Liver (tissue), 9 donors: ENCODE data around the gene PTPN4. TPM values are rescaled to one million over a fixed set of nuclear protein-coding genes. Genes with fewer than 3 reads are reported as not detected.

Source experiments
- DNase-seq: peaks from one replicate; pipeline ENCODE4 v3.0.0-alpha.2; 2017; ENCODE audit warnings: low spot score
- H3K27ac ChIP-seq, 2 donors: one replicate each; pipeline ENCODE4 v1.7.0; 2013; ENCODE audit warnings: inconsistent platforms in 2 of 2, low read length in 2 of 2, control low read depth in 1 of 2, low read depth in 1 of 2, mild to moderate bottlenecking in 1 of 2
- H3K27me3 ChIP-seq, 4 donors: one replicate each; pipeline versions ENCODE4 v1.6.1 to v1.7.0; 2013; ENCODE audit warnings: low read length in 3 of 4, inconsistent platforms in 1 of 4, mild to moderate bottlenecking in 1 of 4, moderate library complexity in 1 of 4; ENCODE audit not compliant: control insufficient read depth in 4 of 4, insufficient read depth in 4 of 4
- H3K36me3 ChIP-seq, 4 donors: one replicate each; pipeline versions ENCODE4 v1.6.1 to v1.7.0; 2013; ENCODE audit warnings: low read length in 3 of 4, mild to moderate bottlenecking in 3 of 4, low read depth in 1 of 4, moderate library complexity in 1 of 4; ENCODE audit not compliant: control insufficient read depth in 4 of 4, insufficient read depth in 3 of 4
- H3K4me1 ChIP-seq, 4 donors: one replicate each; pipeline versions ENCODE4 v1.6.1 to v1.7.0; 2013; ENCODE audit warnings: low read length in 3 of 4, mild to moderate bottlenecking in 3 of 4, moderate library complexity in 1 of 4; ENCODE audit not compliant: control insufficient read depth in 4 of 4, insufficient read depth in 4 of 4
- H3K4me3 ChIP-seq, 3 donors: one replicate each; pipeline versions ENCODE4 v1.6.1 to v1.7.0; 2013; ENCODE audit warnings: low read length in 3 of 3, control low read depth in 1 of 3, low read depth in 1 of 3, mild to moderate bottlenecking in 1 of 3
- H3K9ac ChIP-seq, 2 donors: one replicate each; pipeline ENCODE4 v1.7.0; 2013; ENCODE audit warnings: low read length in 2 of 2, mild to moderate bottlenecking in 2 of 2, moderate library complexity in 2 of 2, control low read depth in 1 of 2, low read depth in 1 of 2
- H3K9me3 ChIP-seq, 4 donors: one replicate each; pipeline versions ENCODE4 v1.6.1 to v1.7.0; 2013; ENCODE audit warnings: low read length in 3 of 4; ENCODE audit not compliant: control insufficient read depth in 4 of 4
- ATF3 ChIP-seq: IDR thresholded peaks from 2 replicates; pipeline ENCODE4 v1.6.1; 2016; ENCODE audit warnings: antibody characterized with exemption
- CTCF ChIP-seq: fragments of 150-350 bp; IDR thresholded peaks from 2 replicates; pipeline ENCODE4 v1.5.1; 2017; ENCODE audit warnings: improper control_type of control experiment, low read depth, low read length; ENCODE audit not compliant: missing input control
- EGR1 ChIP-seq, 2 donors: IDR thresholded peaks; 2 replicates each; pipeline ENCODE4 v1.6.1; 2016 to 2018; ENCODE audit warnings: antibody characterized with exemption in 2 of 2, low read depth in 2 of 2
- FOXA1 ChIP-seq: IDR thresholded peaks from 2 replicates; pipeline ENCODE4 v1.6.1; 2016; ENCODE audit warnings: antibody characterized with exemption
- FOXA2 ChIP-seq: IDR thresholded peaks from 2 replicates; pipeline ENCODE4 v1.6.1; 2016; ENCODE audit warnings: antibody characterized with exemption
- GABPA ChIP-seq, 2 donors: IDR thresholded peaks in 1 of 2; conservative IDR thresholded peaks in 1 of 2; 2 replicates each; pipeline ENCODE4 v1.6.1; 2016; ENCODE audit warnings: antibody characterized with exemption in 2 of 2, mild to moderate bottlenecking in 1 of 2, moderate library complexity in 1 of 2
- HNF4A ChIP-seq, 2 donors: conservative IDR thresholded peaks; 2 replicates each; pipeline ENCODE4 v1.6.1; 2016; ENCODE audit warnings: antibody characterized with exemption in 2 of 2, mild to moderate bottlenecking in 2 of 2
- HNF4G ChIP-seq: IDR thresholded peaks from 2 replicates; pipeline ENCODE4 v1.6.1; 2016; ENCODE audit warnings: antibody characterized with exemption
- JUND ChIP-seq, 2 donors: IDR thresholded peaks; 2 replicates each; pipeline ENCODE4 v1.6.1; 2016; ENCODE audit warnings: antibody characterized with exemption in 2 of 2
- MAX ChIP-seq: IDR thresholded peaks from 2 replicates; pipeline ENCODE4 v1.6.1; 2016; ENCODE audit warnings: antibody characterized with exemption
- NR2F2 ChIP-seq: IDR thresholded peaks from 2 replicates; pipeline ENCODE4 v1.6.1; 2016; ENCODE audit warnings: antibody characterized with exemption
- RAD21 ChIP-seq, 2 donors: IDR thresholded peaks; 2 replicates each; pipeline ENCODE4 v1.6.1; 2016; ENCODE audit warnings: antibody characterized with exemption in 2 of 2, mild to moderate bottlenecking in 2 of 2
- REST ChIP-seq: IDR thresholded peaks from 2 replicates; pipeline ENCODE4 v1.6.1; 2016; ENCODE audit warnings: antibody characterized with exemption, mild to moderate bottlenecking
- RXRA ChIP-seq, 2 donors: IDR thresholded peaks; 2 replicates each; pipeline ENCODE4 v1.6.1; 2017 to 2018; ENCODE audit warnings: antibody characterized with exemption in 2 of 2, mild to moderate bottlenecking in 1 of 2
- TAF1 ChIP-seq: conservative IDR thresholded peaks from 2 replicates; pipeline ENCODE4 v1.6.1; 2016; ENCODE audit warnings: antibody characterized with exemption, mild to moderate bottlenecking
- YY1 ChIP-seq: IDR thresholded peaks from 2 replicates; pipeline ENCODE4 v1.6.1; 2016; ENCODE audit warnings: antibody characterized with exemption, mild to moderate bottlenecking
- ZBTB33 ChIP-seq: IDR thresholded peaks from 2 replicates; pipeline ENCODE4 v1.6.1; 2016; ENCODE audit warnings: antibody characterized with exemption
- polyA plus RNA-seq, 2 donors: library from polyadenylated mRNA; stranded (reverse) in 1 of 2; unstranded in 1 of 2; fragments of 200-250 nt in 1 of 2; fragments of >200 nt in 1 of 2; fragmentation: Nextera tagmentation in 1 of 2; extraction: Ambion mirVana in 1 of 2; gene quantifications; one replicate each; pipeline versions ENCODE4 v1.2.1 to v1.2.3, GENCODE V29; 2013 to 2015
- total RNA-seq, 2 donors: library from RNA; depleted of rRNA; stranded (reverse); fragments of >200 nt; gene quantifications; one replicate each; pipeline ENCODE4 v1.2.3, GENCODE V29; 2014
- donor health status: healthy.
- donor health status: healthy.
- donor health status: healthy.
- donor health status: healthy.
- donor health status: healthy.

The PTPN4 gene
- total and polyA plus RNA-seq, 4 donors, result 4.2 to 34.6 (median 9.5) TPM

GRCh38 chr2:120001471-120001870 lies 241.7 kb downstream of the PTPN4 start (continued):
- no peak for TF ChIP-seq CTCF

GRCh38 chr2:120004254-120004653 lies 244.5 kb downstream of the PTPN4 start:
- H3K9ac ChIP-seq, result no peak overlapping the region
- H3K36me3 ChIP-seq, result no peaks in the 10 kb centered on the region
- no peaks in the 10 kb centered on the region for H3K9me3 ChIP-seq
- no peak overlapping the region for H3K4me3 ChIP-seq
- H3K4me1 ChIP-seq, result no peaks in the 10 kb centered on the region
- DNase-seq, result no peak
- no peak overlapping the region for H3K27ac ChIP-seq
- H3K27me3 ChIP-seq, result no peaks in the 10 kb centered on the region
- no peak for TF ChIP-seq FOXA1
- TF ChIP-seq ATF3, result no peak
- TF ChIP-seq MAX, result no peak
- TF ChIP-seq GABPA (IDR thresholded peaks at IDR 0.05 in 1 of 2, conservative IDR thresholded peaks at IDR 0.05 in 1 of 2), result no peak
- TF ChIP-seq HNF4A (conservative IDR thresholded peaks at IDR 0.05), result no peak
- TF ChIP-seq TAF1, result no peak
- no peak for TF ChIP-seq HNF4G
- no peak for TF ChIP-seq NR2F2
- TF ChIP-seq ZBTB33, result no peak
- no peak for TF ChIP-seq RAD21 (IDR thresholded peaks at IDR 0.05)
- TF ChIP-seq YY1, result no peak
- no peak for TF ChIP-seq CTCF
- no peak for TF ChIP-seq RXRA (IDR thresholded peaks at IDR 0.05)
- TF ChIP-seq REST, result no peak
- TF ChIP-seq JUND (IDR thresholded peaks at IDR 0.05), result no peak
- no peak for TF ChIP-seq FOXA2
- no peak for TF ChIP-seq EGR1 (IDR thresholded peaks at IDR 0.05; ENCODE audit: low read depth in 2 of 2)
